GM21447 (cell line): ENCODE results near the gene MTOR.
"Not testable (repeated sequence)": the region's sequence is repeated elsewhere in the genome, so short reads cannot be mapped to it uniquely, and the experiment has no call there.

Experiments
- ATAC-seq: cut with Tn5 transposase; IDR thresholded peaks from one replicate; pipeline ENCODE4 v1.9.1; 2021; ENCODE audit not compliant: unreplicated experiment

The MTOR gene

GRCh38 chr1:11187000-11187399 lies 75.4 kb downstream of the MTOR start:
- no peak for ATAC-seq

GRCh38 chr1:11184973-11185372 lies 77.4 kb downstream of the MTOR start:
- ATAC-seq: no peak

GRCh38 chr1:11182884-11183283 lies 79.5 kb downstream of the MTOR start:
- no peak for ATAC-seq

GRCh38 chr1:11180342-11180744 lies 82.0 kb downstream of the MTOR start:
- no peak for ATAC-seq

- ATAC-seq: not testable (repeated sequence)
These were observed 82.6 kb downstream of the MTOR start for GRCh38 chr1:11179749-11180148.

GRCh38 chr1:11179125-11179524 lies 83.2 kb downstream of the MTOR start:
- ATAC-seq: no peak

- ATAC-seq: no peak
These were observed 84.0 kb downstream of the MTOR start for GRCh38 chr1:11178021-11179015.

- no peak for ATAC-seq
These were observed 86.2 kb downstream of the MTOR start for GRCh38 chr1:11176081-11176706.

GRCh38 chr1:11175461-11175860 lies 86.9 kb downstream of the MTOR start:
- ATAC-seq: no peak

- no peak for ATAC-seq
These were observed 87.9 kb downstream of the MTOR start for GRCh38 chr1:11174261-11174942.

- ATAC-seq: no peak
These were observed 92.2 kb downstream of the MTOR start for GRCh38 chr1:11170102-11170501.

GRCh38 chr1:11169202-11169601 lies 93.1 kb downstream of the MTOR start:
- no peak for ATAC-seq

GRCh38 chr1:11168731-11169130 lies 93.6 kb downstream of the MTOR start:
- no peak for ATAC-seq

- ATAC-seq: not testable (repeated sequence)
These were observed 95.6 kb downstream of the MTOR start for GRCh38 chr1:11166744-11167143.

GRCh38 chr1:11162752-11163151 lies 99.6 kb downstream of the MTOR start:
- not testable (repeated sequence) for ATAC-seq

GRCh38 chr1:11158720-11159321 lies 103.5 kb downstream of the MTOR start:
- ATAC-seq: no peak

- ATAC-seq: no peak
These were observed 104.1 kb downstream of the MTOR start for GRCh38 chr1:11158291-11158690.

- no peak for ATAC-seq
These were observed 104.5 kb downstream of the MTOR start for GRCh38 chr1:11157867-11158266.

GRCh38 chr1:11157394-11157793 lies 105.0 kb downstream of the MTOR start:
- no peak for ATAC-seq

- no peak for ATAC-seq
These were observed 105.4 kb downstream of the MTOR start for GRCh38 chr1:11156963-11157362.

- ATAC-seq: no peak
These were observed 105.9 kb downstream of the MTOR start for GRCh38 chr1:11156441-11156840.
